Measurements from ENCODE around the gene DIO2.

The DIO2 gene

DNA sequence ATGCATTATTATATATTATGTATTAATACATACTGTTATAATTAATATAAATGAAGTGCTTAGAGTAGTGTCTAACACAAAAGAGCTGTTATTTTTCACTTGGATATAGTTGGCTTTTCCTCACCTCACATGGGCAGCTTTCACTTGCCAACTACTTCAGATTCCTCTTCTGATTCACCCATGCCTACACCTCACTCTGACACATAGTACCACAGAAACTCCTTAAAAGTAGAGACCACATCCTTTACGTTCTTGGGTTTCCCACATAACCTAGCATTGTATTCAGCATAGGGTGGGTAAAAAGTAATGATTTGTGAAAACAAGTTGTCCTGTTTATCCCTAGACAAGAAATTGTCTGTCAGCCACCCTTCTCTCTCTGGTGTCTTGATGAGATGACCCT is 61.0 kb downstream of the DIO2 start:
- no peak for DNase-seq (ENCODE audit: low read depth)
- TF ChIP-seq, protein P1, sequence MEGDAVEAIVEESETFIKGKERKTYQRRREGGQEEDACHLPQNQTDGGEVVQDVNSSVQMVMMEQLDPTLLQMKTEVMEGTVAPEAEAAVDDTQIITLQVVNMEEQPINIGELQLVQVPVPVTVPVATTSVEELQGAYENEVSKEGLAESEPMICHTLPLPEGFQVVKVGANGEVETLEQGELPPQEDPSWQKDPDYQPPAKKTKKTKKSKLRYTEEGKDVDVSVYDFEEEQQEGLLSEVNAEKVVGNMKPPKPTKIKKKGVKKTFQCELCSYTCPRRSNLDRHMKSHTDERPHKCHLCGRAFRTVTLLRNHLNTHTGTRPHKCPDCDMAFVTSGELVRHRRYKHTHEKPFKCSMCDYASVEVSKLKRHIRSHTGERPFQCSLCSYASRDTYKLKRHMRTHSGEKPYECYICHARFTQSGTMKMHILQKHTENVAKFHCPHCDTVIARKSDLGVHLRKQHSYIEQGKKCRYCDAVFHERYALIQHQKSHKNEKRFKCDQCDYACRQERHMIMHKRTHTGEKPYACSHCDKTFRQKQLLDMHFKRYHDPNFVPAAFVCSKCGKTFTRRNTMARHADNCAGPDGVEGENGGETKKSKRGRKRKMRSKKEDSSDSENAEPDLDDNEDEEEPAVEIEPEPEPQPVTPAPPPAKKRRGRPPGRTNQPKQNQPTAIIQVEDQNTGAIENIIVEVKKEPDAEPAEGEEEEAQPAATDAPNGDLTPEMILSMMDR (IDR thresholded peaks at IDR 0.05; ENCODE audit: low read depth, low read length, missing control alignments) = no peak
- H3K4me3 ChIP-seq (ENCODE audit: low read depth, low read length) = no peak overlapping the region
